H1 (cell line): ENCODE measurements around the gene LANCL3. TPM values are rescaled to one million over a fixed set of nuclear protein-coding genes. Genes with fewer than 3 reads are reported as not detected.

Source experiments
- CTCF ChIA-PET: fragments of 300-600 bp; sonication (Branson Sonifier 250); formaldehyde crosslinking; loops from one replicate; lab custom pipeline; 2021; ENCODE audit not compliant: partially characterized antibody; lab: Charles Lee
- POLR2A ChIA-PET: fragments of 300-600 bp; sonication (Branson Sonifier 250); formaldehyde crosslinking; loops from one replicate; lab custom pipeline; 2021; ENCODE audit warnings: inconsistent platforms; ENCODE audit not compliant: partially characterized antibody; lab: Charles Lee
- DNase-seq, 2 experiments: peaks; one replicate each; pipeline versions ENCODE4 v3.0.0 to v3.0.0-alpha.2; 2010 to 2022; ENCODE audit warnings: low spot score in 2 of 2, low read depth in 1 of 2, mixed read lengths in 1 of 2
- FAIRE-seq: peaks from 2 replicates; lab custom pipeline; 2011; peaks lifted over from hg19 to GRCh38; lab: Jason Lieb, UNC
- H2AFZ ChIP-seq: 2 replicates; pipeline ENCODE4 v1.8.1; 2012; ENCODE audit warnings: low read length, inconsistent platforms
- H2AK5ac ChIP-seq: 2 replicates; pipeline ENCODE4 v1.6.1; 2013; ENCODE audit warnings: low read depth, low read length
- H2BK120ac ChIP-seq: replicated peaks from 2 replicates; pipeline ENCODE3; 2013; ENCODE audit warnings: low read depth, low read length, inconsistent platforms
- H2BK12ac ChIP-seq: 2 replicates; pipeline ENCODE4 v1.6.1; 2013; ENCODE audit warnings: low read depth, low read length
- H2BK15ac ChIP-seq: 2 replicates; pipeline ENCODE4 v1.6.1; 2013; ENCODE audit warnings: low read length
- H2BK20ac ChIP-seq: 2 replicates; pipeline ENCODE4 v1.6.1; 2013; ENCODE audit warnings: low read length
- H2BK5ac ChIP-seq: 2 replicates; pipeline ENCODE4 v1.6.1; 2013; ENCODE audit warnings: low read depth, low read length
- H3K14ac ChIP-seq: 2 replicates; pipeline ENCODE4 v1.6.1; 2013; ENCODE audit warnings: inconsistent platforms; ENCODE audit not compliant: insufficient read length
- H3K18ac ChIP-seq: 2 replicates; pipeline ENCODE4 v1.6.1; 2013; ENCODE audit warnings: low read length; ENCODE audit errors: extremely low read depth
- H3K23ac ChIP-seq: 2 replicates; pipeline ENCODE4 v1.6.1; 2013; ENCODE audit warnings: inconsistent platforms; ENCODE audit not compliant: insufficient read length
- H3K23me2 ChIP-seq: 2 replicates; pipeline ENCODE4 v1.6.1; 2013; ENCODE audit warnings: low read depth, low read length
- H3K27ac ChIP-seq: 2 replicates; pipeline ENCODE4 v1.6.1; 2011; ENCODE audit warnings: low read depth, low read length, inconsistent platforms
- H3K27me3 ChIP-seq, 4 experiments: replicated peaks in 1 of 4; 1 replicate in 1 of 4; 2 replicates in 3 of 4; pipeline versions ENCODE4 v1.6.1 to v1.8.1; 2011 to 2013; ENCODE audit warnings: low read length in 3 of 4, mild to moderate bottlenecking in 3 of 4, inconsistent platforms in 2 of 4, mixed read lengths in 2 of 4, moderate library complexity in 1 of 4; ENCODE audit not compliant: control insufficient read depth in 3 of 4, insufficient read depth in 3 of 4; ENCODE audit errors: extremely low read depth in 1 of 4
- H3K36me3 ChIP-seq, 4 experiments: 2 replicates each; pipeline versions ENCODE4 v1.6.1 to v1.8.1; 2011 to 2013; ENCODE audit warnings: mild to moderate bottlenecking in 4 of 4, low read length in 3 of 4, moderate library complexity in 2 of 4, control low read depth in 1 of 4, inconsistent platforms in 1 of 4; ENCODE audit not compliant: insufficient read depth in 4 of 4, control insufficient read depth in 2 of 4
- H3K4ac ChIP-seq: replicated peaks from 2 replicates; pipeline ENCODE3; 2013; ENCODE audit warnings: low read length, low read depth, mixed read lengths, inconsistent platforms; ENCODE audit not compliant: insufficient read length
- H3K4me1 ChIP-seq, 4 experiments: replicated peaks in 1 of 4; 1 replicate in 1 of 4; 2 replicates in 3 of 4; pipeline versions ENCODE4 v1.6.1 to v1.8.1; 2011 to 2013; ENCODE audit warnings: low read length in 3 of 4, inconsistent platforms in 2 of 4, mixed read lengths in 1 of 4; ENCODE audit not compliant: insufficient read depth in 4 of 4, control insufficient read depth in 3 of 4
- H3K4me2 ChIP-seq, 2 experiments: 2 replicates each; pipeline versions ENCODE4 v1.6.1 to v1.8.1; 2011 to 2013; ENCODE audit warnings: low read depth in 2 of 2, low read length in 2 of 2, control low read depth in 1 of 2, inconsistent platforms in 1 of 2, mild to moderate bottlenecking in 1 of 2; ENCODE audit not compliant: insufficient read depth in 1 of 2
- H3K4me3 ChIP-seq, 4 experiments: fragments of 200-600, 300-600 bp in 1 of 4; sonication (generic), shearing (Covaris generic), sonication (Bioruptor Twin) in 1 of 4; 2 replicates each; pipeline versions ENCODE4 v1.5.1 to v1.8.1; 2011 to 2016; ENCODE audit warnings: low read length in 4 of 4, low read depth in 3 of 4, control low read depth in 2 of 4, inconsistent platforms in 2 of 4, mild to moderate bottlenecking in 2 of 4, mixed read lengths in 1 of 4, moderate library complexity in 1 of 4; ENCODE audit not compliant: insufficient read depth in 2 of 4; ENCODE audit errors: extremely low read depth in 1 of 4
- H3K56ac ChIP-seq: replicated peaks from 2 replicates; pipeline ENCODE3; 2013; ENCODE audit warnings: low read depth, mild to moderate bottlenecking, mixed read lengths, low read length, inconsistent platforms; ENCODE audit not compliant: insufficient read length
- H3K79me1 ChIP-seq: 2 replicates; pipeline ENCODE4 v1.6.1; 2013; ENCODE audit warnings: low read depth, low read length, control low read depth
- H3K79me2 ChIP-seq, 2 experiments: 2 replicates each; pipeline versions ENCODE4 v1.6.1 to v1.8.1; 2012 to 2013; ENCODE audit warnings: low read length in 2 of 2, mild to moderate bottlenecking in 2 of 2, inconsistent platforms in 1 of 2; ENCODE audit not compliant: insufficient read depth in 2 of 2, control insufficient read depth in 1 of 2
- H3K9ac ChIP-seq, 4 experiments: replicated peaks in 1 of 4; 1 replicate in 1 of 4; 2 replicates in 3 of 4; pipeline versions ENCODE4 v1.6.1 to v1.8.1; 2011 to 2013; ENCODE audit warnings: low read depth in 3 of 4, low read length in 3 of 4, control low read depth in 2 of 4, mild to moderate bottlenecking in 2 of 4, moderate library complexity in 2 of 4, inconsistent platforms in 1 of 4; ENCODE audit errors: extremely low read depth in 1 of 4
- H3K9me3 ChIP-seq, 2 experiments: 2 replicates each; pipeline versions ENCODE4 v1.6.1 to v1.8.1; 2012 to 2013; ENCODE audit warnings: mild to moderate bottlenecking in 2 of 2, moderate library complexity in 2 of 2, control low read depth in 1 of 2, inconsistent platforms in 1 of 2, low read depth in 1 of 2, low read length in 1 of 2, mixed read lengths in 1 of 2; ENCODE audit not compliant: insufficient read depth in 2 of 2
- H4K20me1 ChIP-seq, 2 experiments: replicated peaks in 1 of 2; 2 replicates each; pipeline versions ENCODE3 to v1.8.1; 2011 to 2013; ENCODE audit warnings: inconsistent platforms in 2 of 2, low read length in 2 of 2, mild to moderate bottlenecking in 1 of 2; ENCODE audit not compliant: insufficient read depth in 2 of 2, control insufficient read depth in 1 of 2
- H4K5ac ChIP-seq: 2 replicates; pipeline ENCODE4 v1.6.1; 2013; ENCODE audit warnings: low read length, low read depth, mixed read lengths, inconsistent platforms; ENCODE audit not compliant: insufficient read length
- H4K8ac ChIP-seq: 2 replicates; pipeline ENCODE4 v1.8.0; 2013; ENCODE audit warnings: mild to moderate bottlenecking, moderate library complexity, low read length, inconsistent platforms; ENCODE audit not compliant: insufficient read depth; ENCODE audit errors: extremely low read depth
- H4K91ac ChIP-seq: replicated peaks from 2 replicates; pipeline ENCODE3; 2013; ENCODE audit warnings: low read length, mixed read lengths, inconsistent platforms; ENCODE audit not compliant: insufficient read length
- BRCA1 ChIP-seq: IDR thresholded peaks from 2 replicates; pipeline ENCODE4 v1.6.1; 2012; ENCODE audit warnings: low read depth, low read length, improper control_type of control experiment
- EZH2 ChIP-seq: fragments of 200-600 bp; sonication (generic); IDR thresholded peaks from 2 replicates; pipeline ENCODE4 v1.7.1; 2012; ENCODE audit warnings: low read depth, mild to moderate bottlenecking, moderate library complexity, low read length, inconsistent platforms; ENCODE audit not compliant: severe bottlenecking
- JUN ChIP-seq: IDR thresholded peaks from 2 replicates; pipeline ENCODE4 v1.6.1; 2011; ENCODE audit warnings: low read depth, mild to moderate bottlenecking, improper control_type of control experiment, low read length
- JUND ChIP-seq: IDR thresholded peaks from 2 replicates; pipeline ENCODE4 v1.6.1; 2011; ENCODE audit warnings: mild to moderate bottlenecking, improper control_type of control experiment, low read length
- MAFK ChIP-seq: IDR thresholded peaks from 2 replicates; pipeline ENCODE4 v1.6.1; 2012; ENCODE audit warnings: low read depth, mild to moderate bottlenecking, improper control_type of control experiment, low read length
- POLR2A ChIP-seq, 2 experiments: IDR thresholded peaks; 1 replicate in 1 of 2; 2 replicates in 1 of 2; pipeline ENCODE4 v1.6.1; 2011; ENCODE audit warnings: low read depth in 2 of 2, low read length in 2 of 2, mild to moderate bottlenecking in 2 of 2; ENCODE audit errors: control extremely low read depth in 1 of 2
- RFX5 ChIP-seq: IDR thresholded peaks from 2 replicates; pipeline ENCODE4 v1.6.1; 2011; ENCODE audit warnings: low read depth, low read length, improper control_type of control experiment, borderline replicate concordance
- RNF2 ChIP-seq: fragments of 200-900, 300-1000 bp; sonication (generic); IDR thresholded peaks from 2 replicates; pipeline ENCODE4 v1.7.1; 2016; ENCODE audit warnings: borderline replicate concordance, low read depth, mild to moderate bottlenecking, antibody characterized with exemption, low read length; ENCODE audit not compliant: poor library complexity, severe bottlenecking; ENCODE audit errors: missing control alignments
- SIX5 ChIP-seq: IDR thresholded peaks from 2 replicates; pipeline ENCODE4 v1.6.1; 2011; ENCODE audit warnings: mild to moderate bottlenecking, low read depth, low read length
- YY1 ChIP-seq: IDR thresholded peaks from 2 replicates; pipeline ENCODE4 v1.6.1; 2011; ENCODE audit warnings: low read depth, mild to moderate bottlenecking, low read length
- WGBS, 2 experiments: shearing (Covaris generic) in 1 of 2; methylation state at CpG; one replicate each; pipeline versions ENCODE4 v1.1.6 to v1.1.7; 2013 to 2015; ENCODE audit warnings: low lambda C conversion rate in 2 of 2, mixed read lengths in 2 of 2, inconsistent platforms in 1 of 2, low coverage in 1 of 2, missing lambda C conversion rate in 1 of 2; ENCODE audit not compliant: insufficient replicate concordance in 2 of 2, insufficient coverage in 1 of 2, insufficient read length in 1 of 2; ENCODE audit errors: extremely low coverage in 1 of 2, missing lambda C conversion rate in 1 of 2; 5-methylcytosine and 5-hydroxymethylcytosine counted together
- polyA plus RNA-seq, 7 experiments: library from polyadenylated mRNA; depleted of rRNA in 3 of 7; stranded (reverse) in 5 of 7; unstranded in 2 of 7; fragments of >200 nt in 5 of 7; fragments of 200-250 nt in 2 of 7; gene quantifications; 1 replicate in 5 of 7; 2 replicates in 1 of 7; 4 replicates in 1 of 7; pipeline versions ENCODE4 v1.2.1 to v1.2.3, GENCODE V29; 2011 to 2013; ENCODE audit warnings: missing spikeins in 2 of 7, mixed read lengths in 2 of 7
- total RNA-seq: library from RNA; stranded (reverse); fragmentation: NEBNext Ultra II Directional; extraction: Animal tissue kit (Norgen Biotek cat#: 25700); gene quantifications from 2 replicates; pipeline ENCODE4 v1.2.1, GENCODE V29; 2021

Gene LANCL3
- total and polyA plus RNA-seq, 2 of the 8 experiments (the other 6 are each of a cell fraction or from before 2014, with no cell fraction given), result 0.11 to 0.37 TPM

- H3K36me3 ChIP-seq, result no peaks in the 10 kb centered on the region
- H3K4me3 ChIP-seq, result no peak overlapping the region
- no peaks in the 10 kb centered on the region for H4K20me1 ChIP-seq
- no peak overlapping the region for H3K23ac ChIP-seq
- no peak for TF ChIP-seq RFX5
- no peak for TF ChIP-seq RNF2
- TF ChIP-seq POLR2A (IDR thresholded peaks at IDR 0.05; ENCODE audit: control extremely low read depth in 1 of 2, low read depth in 2 of 2, low read length in 2 of 2), result no peak
- no peak for TF ChIP-seq SIX5
- TF ChIP-seq MAFK, result no peak
- TF ChIP-seq EZH2, result no peak
- TF ChIP-seq YY1, result no peak
- TF ChIP-seq JUND, result no peak
- no peak for TF ChIP-seq BRCA1
- no peak for TF ChIP-seq JUN
- H2BK120ac ChIP-seq, result no peak overlapping the region
- no peaks in the 10 kb centered on the region for H3K23me2 ChIP-seq
- no peak overlapping the region for H3K9ac ChIP-seq
- no peak overlapping the region for H3K14ac ChIP-seq
- H3K56ac ChIP-seq, result no peak overlapping the region
- no peaks in the 10 kb centered on the region for H3K9me3 ChIP-seq
- DNase-seq (no peak), FAIRE-seq (no peak)
- H3K4me1 ChIP-seq, result no peaks in the 10 kb centered on the region
- no peak overlapping the region for H4K91ac ChIP-seq
- no peak overlapping the region for H4K5ac ChIP-seq
- H2BK15ac ChIP-seq, result no peak overlapping the region
- H2AK5ac ChIP-seq, result no peak overlapping the region
- no peak overlapping the region for H3K4ac ChIP-seq
- POLR2A ChIA-PET, result no interaction called here
- H3K79me2 ChIP-seq, result no peaks in the 10 kb centered on the region
- H3K18ac ChIP-seq, result no peak overlapping the region
- no peak overlapping the region for H2BK12ac ChIP-seq
- H2BK5ac ChIP-seq, result no peak overlapping the region
- H2BK20ac ChIP-seq, result no peak overlapping the region
- no peak overlapping the region for H3K27ac ChIP-seq
- CTCF ChIA-PET, result interaction anchor here (1.1 kb wide), 1 partner anchor 76 kb away, joined by 4 read pairs; no protein-coding TSS in a partner anchor
- H2AFZ ChIP-seq, result no peak overlapping the region
- H3K27me3 ChIP-seq, result no peaks in the 10 kb centered on the region
- H3K4me2 ChIP-seq, result no peak overlapping the region
- no peak overlapping the region for H4K8ac ChIP-seq
- no peaks in the 10 kb centered on the region for H3K79me1 ChIP-seq
- 98% methylated on average over 4 of the region's 4 CpGs; no CpG with 5 or more reads in 1 of the 2 experiments for WGBS, 2 experiments
Measured at GRCh38 chrX:37658343-37659030, 87.0 kb downstream of the LANCL3 start.
